ENCODE data around the gene RTP1. TPM values are rescaled to one million over a fixed set of nuclear protein-coding genes. Genes with fewer than 3 reads are reported as not detected.
A peak's percentile ranks its signal among the peaks of the same experiment; 100 is the strongest.
"Not testable (repeated sequence)": the region's sequence is repeated elsewhere in the genome, so short reads cannot be mapped to it uniquely, and the experiment has no call there.

Gene RTP1
- total RNA-seq, 4 donors from 2014 or later, result not detected

DNA sequence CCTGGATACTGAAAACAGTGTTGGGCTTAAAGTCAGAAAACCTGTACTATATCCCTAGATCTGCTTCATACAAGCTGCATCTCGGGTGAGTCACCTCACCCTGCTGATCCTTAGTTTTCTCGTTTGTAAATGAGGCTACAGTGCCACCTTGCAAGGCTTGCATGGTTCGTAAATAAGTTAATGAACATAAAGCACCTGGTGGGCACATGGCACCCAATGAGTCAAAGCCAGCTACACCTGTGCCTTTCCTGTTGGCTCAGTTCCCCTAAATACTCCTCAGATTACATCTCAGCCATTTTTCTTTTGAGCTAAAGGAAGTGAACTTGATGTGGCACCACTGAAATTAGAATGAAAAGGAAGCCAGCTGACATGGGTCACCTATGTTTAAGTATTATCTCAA is 26.5 kb downstream of the RTP1 start:
- TF ChIP-seq, protein P1, sequence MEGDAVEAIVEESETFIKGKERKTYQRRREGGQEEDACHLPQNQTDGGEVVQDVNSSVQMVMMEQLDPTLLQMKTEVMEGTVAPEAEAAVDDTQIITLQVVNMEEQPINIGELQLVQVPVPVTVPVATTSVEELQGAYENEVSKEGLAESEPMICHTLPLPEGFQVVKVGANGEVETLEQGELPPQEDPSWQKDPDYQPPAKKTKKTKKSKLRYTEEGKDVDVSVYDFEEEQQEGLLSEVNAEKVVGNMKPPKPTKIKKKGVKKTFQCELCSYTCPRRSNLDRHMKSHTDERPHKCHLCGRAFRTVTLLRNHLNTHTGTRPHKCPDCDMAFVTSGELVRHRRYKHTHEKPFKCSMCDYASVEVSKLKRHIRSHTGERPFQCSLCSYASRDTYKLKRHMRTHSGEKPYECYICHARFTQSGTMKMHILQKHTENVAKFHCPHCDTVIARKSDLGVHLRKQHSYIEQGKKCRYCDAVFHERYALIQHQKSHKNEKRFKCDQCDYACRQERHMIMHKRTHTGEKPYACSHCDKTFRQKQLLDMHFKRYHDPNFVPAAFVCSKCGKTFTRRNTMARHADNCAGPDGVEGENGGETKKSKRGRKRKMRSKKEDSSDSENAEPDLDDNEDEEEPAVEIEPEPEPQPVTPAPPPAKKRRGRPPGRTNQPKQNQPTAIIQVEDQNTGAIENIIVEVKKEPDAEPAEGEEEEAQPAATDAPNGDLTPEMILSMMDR (IDR thresholded peaks at IDR 0.05), result no peak
- DNase-seq (ENCODE audit: low spot score), result no peak
- no peak for ATAC-seq (ENCODE audit: low FRiP score)

GRCh38 chr3:187227658-187228258 is 30.5 kb downstream of the RTP1 start:
- ATAC-seq (ENCODE audit: low FRiP score), result peak; percentile 89
- TF ChIP-seq, protein P1 (IDR thresholded peaks at IDR 0.05), result no peak

DNA sequence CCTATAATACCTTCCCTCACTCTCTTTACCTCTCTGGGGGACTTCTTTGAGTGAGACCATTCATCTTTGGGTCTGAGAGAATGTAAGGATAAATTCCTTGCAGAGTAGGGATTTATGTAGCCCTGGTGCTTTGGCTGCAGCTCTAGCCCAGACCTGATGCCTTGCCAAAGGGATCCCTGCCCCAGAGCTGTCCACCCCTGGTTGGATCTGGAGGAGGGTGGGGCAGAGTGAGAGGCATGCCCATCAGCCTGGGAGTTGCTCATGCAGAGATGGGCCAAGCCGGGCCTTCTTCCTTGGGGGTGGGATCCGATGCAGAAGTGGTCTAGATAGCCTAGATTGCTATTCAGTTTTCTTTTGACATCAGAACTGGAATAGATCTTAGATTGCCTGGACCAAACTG is 31.5 kb downstream of the RTP1 start:
- peak; percentile 17 for ATAC-seq (ENCODE audit: low FRiP score)
- TF ChIP-seq, protein P1 (IDR thresholded peaks at IDR 0.05), result no peak
- no peak for DNase-seq (ENCODE audit: low spot score)

More at GRCh38 chr3:187227658-187228258, 30.5 kb downstream of the RTP1 start:
- DNase-seq (ENCODE audit: low spot score), result no peak

- no peak for DNase-seq (ENCODE audit: low spot score)
- ATAC-seq (ENCODE audit: low FRiP score), result no peak
- TF ChIP-seq, protein P1 (IDR thresholded peaks at IDR 0.05), result no peak
These were observed 32.7 kb downstream of the RTP1 start for GRCh38 chr3:187230011-187230410.

GRCh38 chr3:187236962-187237361 is 39.7 kb downstream of the RTP1 start:
- no peak for DNase-seq (ENCODE audit: low spot score)
- TF ChIP-seq, protein P1 (IDR thresholded peaks at IDR 0.05), result no peak
- no peak for ATAC-seq (ENCODE audit: low FRiP score)

GRCh38 chr3:187237741-187238140 is 40.5 kb downstream of the RTP1 start:
- no peak for ATAC-seq (ENCODE audit: low FRiP score)
- TF ChIP-seq, protein P1 (IDR thresholded peaks at IDR 0.05), result no peak
- DNase-seq (ENCODE audit: low spot score), result no peak

- DNase-seq (ENCODE audit: low spot score) (no peak), ATAC-seq (ENCODE audit: low FRiP score) (no peak)
- TF ChIP-seq, protein P1 (IDR thresholded peaks at IDR 0.05), result no peak
These were observed 41.0 kb downstream of the RTP1 start for GRCh38 chr3:187238239-187238638.

- not testable (repeated sequence) for ATAC-seq (ENCODE audit: low FRiP score); DNase-seq (ENCODE audit: low spot score)
These were observed 41.5 kb downstream of the RTP1 start for GRCh38 chr3:187238835-187239234.
